GM19372 (cell line): ENCODE results near the gene LSM4.

Experiments
- ATAC-seq: cut with Tn5 transposase; IDR thresholded peaks from one replicate; pipeline ENCODE4 v1.9.1; 2021; ENCODE audit warnings: mild to moderate bottlenecking, low read depth, moderate library complexity; ENCODE audit not compliant: unreplicated experiment

The LSM4 gene

DNA sequence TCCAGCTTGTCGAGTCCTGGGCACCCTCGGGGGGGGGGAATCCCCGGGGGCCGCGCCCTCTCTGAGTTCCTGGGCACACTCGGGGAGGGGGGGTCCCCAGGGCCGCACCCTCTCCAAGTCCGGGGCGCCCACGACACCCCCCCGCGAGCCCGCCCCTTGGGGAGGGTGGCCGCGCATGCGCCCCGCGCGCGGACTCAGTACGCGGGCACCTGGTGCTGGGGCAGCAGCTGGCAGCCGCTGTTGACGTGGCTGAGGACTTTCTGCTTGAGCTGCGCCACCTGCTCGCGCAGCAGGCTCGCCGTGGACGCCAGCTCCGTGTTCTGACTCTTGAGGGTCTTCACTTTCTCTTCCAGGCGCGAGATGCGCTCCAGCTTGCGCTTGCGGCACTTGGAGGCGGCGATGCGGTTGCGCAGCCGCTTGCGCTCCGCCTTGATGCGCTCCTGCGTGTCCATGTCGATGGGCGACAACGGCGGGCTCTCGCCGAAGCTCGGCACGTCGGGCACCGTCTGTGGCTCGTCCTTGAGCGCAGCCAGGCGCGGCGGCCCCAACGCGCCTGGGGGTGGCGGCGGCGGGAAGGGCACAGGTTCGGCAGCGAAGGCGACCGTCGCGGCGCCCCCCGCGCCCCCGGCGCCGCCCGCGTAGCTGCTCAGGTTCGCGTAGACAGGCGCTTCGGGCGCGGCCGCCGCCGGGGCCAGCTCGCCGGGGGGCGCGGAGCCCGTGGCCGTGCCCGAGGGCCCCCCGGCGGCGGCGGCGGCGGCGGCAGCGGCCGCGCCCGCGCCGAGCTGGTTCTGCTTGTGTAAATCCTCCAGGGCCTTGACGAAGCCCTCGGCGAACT, 42.4 kb downstream of the LSM4 start:
- peak; percentile 9 for ATAC-seq

DNA sequence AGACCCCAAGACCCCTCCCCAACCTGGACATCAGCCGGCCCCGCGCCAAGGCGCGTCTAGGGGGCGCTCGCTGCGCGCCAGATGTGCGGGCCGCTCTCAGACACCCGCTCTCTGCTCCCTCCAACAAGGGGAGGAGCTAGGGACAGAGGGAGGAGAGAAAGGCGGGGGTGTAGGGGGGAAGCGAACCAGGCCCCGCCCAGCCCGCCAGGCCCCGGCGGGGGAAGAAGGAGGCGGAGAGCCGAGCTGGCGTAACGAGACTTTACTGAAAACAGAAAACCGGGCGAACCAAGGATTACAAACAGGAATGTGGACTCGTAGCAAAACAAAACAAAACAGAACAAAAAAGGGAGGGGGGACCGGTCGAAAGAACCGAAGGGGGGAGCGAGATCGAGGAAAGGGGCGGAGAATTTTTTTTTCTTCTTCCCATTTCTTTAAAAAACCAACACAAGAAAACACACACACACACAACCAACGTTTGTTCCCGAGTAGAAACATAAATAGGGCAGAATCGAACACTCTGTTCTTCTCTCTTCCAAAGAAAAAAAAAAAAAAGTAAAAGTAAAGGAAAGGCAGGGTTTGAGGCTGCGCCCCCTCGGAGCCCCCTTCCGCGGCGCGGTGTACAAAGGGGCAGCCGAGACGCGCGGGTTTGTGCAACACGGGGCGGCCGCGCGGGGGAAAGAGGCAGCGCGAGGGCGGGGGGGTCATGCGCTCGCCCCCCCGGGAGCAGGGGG, 43.2 kb downstream of the LSM4 start:
- peak; percentile 5 for ATAC-seq

- no peak for ATAC-seq
These were observed 43.7 kb downstream of the LSM4 start for GRCh38 chr19:18279266-18279515.

GRCh38 chr19:18278521-18279265, 44.2 kb downstream of the LSM4 start:
- no peak for ATAC-seq

GRCh38 chr19:18274781-18275356, 48.0 kb downstream of the LSM4 start:
- ATAC-seq, result no peak

DNA sequence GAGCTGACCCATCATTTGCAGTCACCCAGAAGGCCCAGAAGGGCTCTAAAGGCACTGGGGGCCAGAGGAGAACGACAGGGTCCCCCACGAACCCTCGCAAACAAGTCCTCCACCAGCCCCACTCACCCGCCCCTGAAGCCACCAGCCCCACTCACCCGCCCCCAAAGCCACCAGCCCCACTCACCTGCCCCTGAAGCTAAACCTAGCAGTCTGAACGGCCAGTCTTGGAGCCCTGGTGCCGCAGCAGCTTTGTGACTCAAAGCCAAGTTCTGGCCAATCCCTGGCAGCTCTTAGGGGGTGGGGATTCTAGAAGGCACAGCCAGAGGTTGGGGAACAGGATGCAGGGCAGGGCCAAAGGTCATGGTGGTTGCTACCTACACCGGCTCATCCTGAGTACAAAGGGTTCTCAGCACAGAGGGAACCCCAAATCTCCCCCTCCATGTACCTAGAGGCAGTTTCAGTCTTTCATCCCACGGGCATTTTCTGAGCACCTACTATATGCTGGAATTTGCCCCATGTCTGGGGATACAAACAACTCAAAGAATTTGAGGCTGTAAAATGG, 48.6 kb downstream of the LSM4 start, which contains the start of gene IQCN:
Gene IQCN (minus strand): TSS at position 234 of the 562 bp plus-strand sequence. CDS start 4,974 bp downstream, outside the sequence.
- ATAC-seq, result no peak

GRCh38 chr19:18273561-18274218, 49.2 kb downstream of the LSM4 start:
- ATAC-seq, result no peak

DNA sequence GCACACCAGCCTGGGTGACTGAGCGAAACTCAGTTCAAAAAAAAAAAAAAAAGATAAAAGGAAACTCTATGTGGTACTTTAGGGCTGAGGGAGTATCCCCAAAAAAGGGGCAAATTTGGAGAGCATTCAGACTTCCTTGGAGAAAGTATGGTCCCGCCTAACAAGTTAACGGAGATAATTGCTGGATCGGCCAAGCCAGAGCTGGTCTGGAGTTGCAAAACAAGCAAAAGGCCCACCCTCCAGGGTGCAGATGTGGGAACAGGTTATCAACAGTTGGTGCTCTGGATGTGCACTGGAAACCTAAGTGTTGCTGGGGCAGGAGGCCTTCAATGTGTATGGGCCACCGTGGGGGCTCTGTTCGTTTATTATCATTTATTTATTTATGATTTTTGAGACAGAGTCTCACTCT, 51.4 kb downstream of the LSM4 start:
- ATAC-seq, result no peak

- ATAC-seq, result no peak
These were observed 52.5 kb downstream of the LSM4 start for GRCh38 chr19:18270326-18270725.

GRCh38 chr19:18269070-18269723, 53.7 kb downstream of the LSM4 start:
- ATAC-seq, result no peak

DNA sequence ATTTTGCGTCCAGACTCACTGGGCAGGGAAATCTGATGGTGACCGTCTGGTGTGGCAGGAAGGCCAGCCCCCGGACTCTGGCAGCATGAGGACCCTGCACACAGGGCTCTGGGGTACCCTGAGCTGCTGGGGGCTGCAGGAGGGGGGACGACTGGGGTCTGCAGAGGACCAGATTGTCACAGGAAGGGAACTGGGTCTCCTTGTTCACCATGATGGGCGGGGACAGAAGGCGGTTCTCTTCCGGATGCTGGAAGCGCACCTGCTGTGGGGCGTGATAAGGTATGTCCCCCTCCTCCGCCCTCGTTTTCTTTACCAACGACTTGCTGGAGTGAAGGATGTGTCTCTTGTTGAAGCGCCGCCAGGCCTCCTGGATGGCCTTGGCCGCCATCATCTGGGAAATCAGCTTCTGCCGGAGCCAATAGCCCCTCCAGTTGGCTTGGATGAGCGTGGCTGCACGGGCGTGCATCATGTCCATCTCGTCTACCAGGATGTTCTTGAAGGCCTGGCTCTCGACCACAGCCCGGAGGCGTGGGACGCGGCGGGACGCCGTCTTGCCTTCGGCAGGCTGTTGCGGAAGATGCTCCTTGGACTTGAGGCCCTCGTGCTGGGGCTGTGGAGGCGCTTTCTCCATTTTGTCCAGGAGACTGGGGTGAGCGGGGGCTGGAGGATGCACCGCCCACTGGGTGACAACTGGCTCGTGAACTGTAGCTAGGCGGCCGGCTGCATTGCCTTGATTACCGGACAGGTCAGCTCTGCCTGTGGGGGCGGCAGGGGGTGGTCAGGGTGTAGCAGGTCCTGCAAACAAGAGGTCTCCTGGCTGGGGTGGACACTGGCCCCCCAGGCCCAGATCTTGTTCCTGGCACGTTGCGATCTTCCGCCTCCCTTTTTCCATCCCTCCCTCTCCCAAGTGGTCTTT, 55.8 kb downstream of the LSM4 start:
- ATAC-seq, result no peak

- ATAC-seq, result no peak
These were observed 57.3 kb downstream of the LSM4 start for GRCh38 chr19:18265582-18265981.

GRCh38 chr19:18264971-18265540, 57.8 kb downstream of the LSM4 start:
- no peak for ATAC-seq

DNA sequence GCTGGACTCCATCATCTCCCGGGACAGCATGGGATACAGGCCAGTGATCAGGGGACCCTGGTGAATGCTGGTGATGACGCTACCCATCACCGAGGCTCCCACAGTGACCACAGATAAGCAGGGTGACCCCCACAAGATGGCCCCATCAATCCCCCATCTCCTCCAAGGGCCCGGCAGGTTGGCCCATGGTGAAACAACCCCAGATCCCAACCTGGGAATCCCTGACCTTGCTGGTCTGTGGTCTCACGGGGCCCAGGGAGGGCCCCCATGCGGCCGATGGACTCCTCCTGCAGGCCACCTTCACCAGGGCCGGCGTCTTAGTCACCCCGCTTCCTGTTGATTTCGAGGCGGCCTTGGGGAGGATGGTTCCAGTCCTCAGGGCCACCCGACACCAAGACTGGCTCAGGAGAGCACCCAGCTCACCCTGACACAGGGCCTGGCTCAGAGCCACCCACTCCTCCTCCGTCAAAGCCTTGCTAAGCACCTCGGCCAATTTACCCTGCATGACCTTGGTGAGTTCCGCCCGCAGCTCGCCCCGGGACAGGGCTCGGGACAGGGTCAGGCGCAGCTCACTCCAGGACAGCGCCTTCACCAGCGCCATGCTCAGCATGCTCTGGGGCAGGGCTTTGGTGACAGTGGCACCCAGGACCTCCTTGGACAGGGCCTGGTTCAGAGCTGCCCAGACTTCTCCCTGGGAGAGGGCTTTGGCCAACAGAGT, 58.6 kb downstream of the LSM4 start:
- ATAC-seq, result no peak

GRCh38 chr19:18263324-18264136, 59.3 kb downstream of the LSM4 start:
- ATAC-seq, result no peak

GRCh38 chr19:18262917-18263316, 60.0 kb downstream of the LSM4 start:
- ATAC-seq, result no peak

DNA sequence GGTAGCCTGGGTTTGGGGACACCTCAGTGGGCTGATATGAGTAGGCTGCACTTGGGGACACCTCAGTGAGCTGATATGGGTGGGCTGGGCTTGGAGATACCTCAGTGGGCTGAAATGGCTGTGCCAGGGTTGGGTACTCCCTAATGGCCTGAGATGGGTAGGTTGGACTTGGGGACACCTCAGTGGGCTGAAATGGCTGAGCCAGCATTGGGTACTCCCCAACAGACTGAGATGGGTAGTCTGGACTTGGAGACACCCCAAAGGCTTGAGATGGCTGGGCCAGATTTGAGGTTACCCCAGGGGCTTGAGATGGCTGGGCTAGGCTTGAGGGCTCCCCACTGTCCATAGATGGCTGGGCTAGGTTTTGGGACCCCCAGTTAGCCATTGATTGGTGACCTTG, 60.7 kb downstream of the LSM4 start:
- no peak for ATAC-seq
